SKM-1 (cell line): ENCODE results near the gene FOXN3.
"Not testable (repeated sequence)": the region's sequence is repeated elsewhere in the genome, so short reads cannot be mapped to it uniquely, and the experiment has no call there.

ENCODE experiments used
- DNase-seq: peaks from one replicate; lab custom pipeline; 2025; ENCODE audit not compliant: unreplicated experiment; lab: John Stamatoyannopoulos, UW

Gene FOXN3

DNA sequence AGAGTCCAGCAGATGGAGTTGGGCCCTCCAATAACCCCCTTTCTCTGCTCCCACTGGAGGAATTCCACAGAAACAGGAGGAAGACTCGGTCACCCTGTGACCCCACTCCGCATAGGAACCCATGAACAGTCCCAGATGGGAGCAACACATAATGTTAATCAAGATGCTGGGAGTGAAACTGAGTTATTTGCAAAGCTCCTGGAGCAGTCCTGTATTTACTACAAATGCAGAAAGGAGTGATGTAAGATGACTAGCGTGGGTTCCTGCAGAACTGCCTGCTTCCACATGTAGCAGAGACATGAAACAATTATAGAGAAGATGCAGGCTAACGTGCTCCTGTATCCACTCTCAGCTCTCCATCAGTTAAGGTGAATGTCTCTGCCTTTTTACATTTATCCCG, 274.7 kb downstream of the FOXN3 start:
- DNase-seq = no peak

DNA sequence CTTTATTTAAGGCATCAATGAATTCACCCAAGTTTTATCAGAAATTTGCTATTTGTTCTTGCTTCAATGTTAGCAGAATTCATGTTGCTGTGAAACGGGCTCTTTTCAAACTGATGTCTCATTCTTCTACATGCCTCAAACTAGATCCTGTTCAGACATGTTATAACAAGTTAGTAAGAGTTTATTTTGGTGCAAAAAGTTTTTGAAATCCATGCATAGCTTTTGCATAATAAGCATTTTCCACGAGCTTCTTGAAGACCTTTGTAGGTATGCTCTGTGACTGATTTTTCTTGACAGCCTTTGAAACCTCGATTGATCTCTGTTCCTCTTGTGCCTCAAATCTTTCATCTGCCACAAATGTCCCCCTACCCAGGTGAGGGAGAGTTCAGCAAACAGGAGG, 275.2 kb downstream of the FOXN3 start:
- DNase-seq = no peak

DNA sequence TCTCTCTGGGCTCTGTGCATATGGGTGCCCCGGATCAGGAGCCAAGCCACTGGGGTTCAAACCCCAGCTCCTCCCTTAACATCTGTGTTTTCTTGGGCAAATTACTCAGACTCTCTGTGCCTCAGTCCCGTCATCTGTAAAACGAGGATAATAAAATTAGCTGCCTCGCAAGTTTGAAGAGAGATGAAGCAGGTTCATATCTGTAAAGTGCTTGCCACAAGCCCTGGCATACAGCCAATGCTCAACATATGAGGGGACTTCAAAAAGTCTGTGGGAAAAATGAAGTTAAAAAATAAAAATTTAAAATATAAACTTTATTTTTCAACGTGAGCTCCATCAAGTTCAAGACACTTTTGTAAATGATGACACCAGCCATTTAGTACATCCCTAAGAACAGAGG, 276.7 kb downstream of the FOXN3 start:
- DNase-seq = no peak

DNA sequence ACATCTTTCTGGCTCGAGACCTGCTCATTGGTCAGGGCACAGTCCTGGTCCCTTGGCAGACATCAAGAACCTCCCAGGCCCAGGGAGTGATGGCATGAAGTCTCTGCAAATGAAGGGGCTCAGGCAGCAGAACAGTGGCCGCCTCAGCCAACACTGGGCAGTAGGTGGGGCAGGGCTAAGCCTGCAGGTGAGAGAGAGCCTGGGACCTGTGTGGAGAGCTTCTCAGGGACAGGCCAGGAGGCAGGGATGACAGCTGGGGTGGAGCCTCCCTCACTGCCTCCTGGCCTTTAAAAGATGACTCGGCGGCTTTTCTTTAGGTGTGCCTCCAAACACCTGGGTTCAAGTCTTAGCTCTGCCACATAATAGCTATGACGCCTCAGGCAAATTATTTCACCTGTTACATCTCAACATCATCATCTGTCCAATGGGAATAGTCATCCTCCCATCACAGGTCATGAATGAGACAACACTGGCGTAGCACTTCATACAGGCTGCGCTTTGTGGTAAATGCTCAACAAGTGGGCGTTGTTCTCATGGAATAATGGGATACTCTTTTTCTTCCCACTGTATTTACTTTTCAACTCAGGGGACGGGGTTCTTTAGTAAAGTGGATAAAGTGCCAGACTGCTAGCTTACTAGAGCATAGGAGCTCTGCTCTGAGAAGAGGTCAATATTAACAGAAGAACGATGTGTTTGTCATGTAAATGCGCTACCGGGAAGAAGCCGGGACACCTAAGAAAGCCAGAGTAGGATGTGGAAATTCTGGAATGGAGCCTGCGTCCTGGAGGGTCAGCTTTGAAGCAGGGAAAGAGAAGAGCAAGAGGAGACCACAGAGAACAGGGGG, 277.4 kb downstream of the FOXN3 start:
- no peak for DNase-seq

DNA sequence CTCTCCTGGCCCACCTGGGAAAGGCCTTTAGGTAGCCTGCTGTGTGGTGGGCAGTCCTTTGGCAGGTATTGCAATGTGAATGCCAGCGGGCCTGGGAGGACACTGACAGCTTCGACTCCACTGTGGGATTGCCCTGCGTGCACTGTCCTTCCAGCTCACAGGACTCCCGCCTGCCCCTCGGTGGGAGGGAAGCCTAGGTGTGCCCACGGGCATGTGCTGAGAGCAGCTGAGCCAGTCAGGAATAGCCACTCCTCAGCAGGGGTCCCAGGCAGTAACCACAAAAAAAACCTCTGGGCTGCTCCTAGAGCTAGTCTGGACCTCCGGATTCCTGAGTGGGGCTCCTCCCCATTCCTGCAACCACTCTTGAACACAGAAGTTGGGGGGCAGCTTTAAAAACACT, 278.2 kb downstream of the FOXN3 start:
- no peak for DNase-seq

DNA sequence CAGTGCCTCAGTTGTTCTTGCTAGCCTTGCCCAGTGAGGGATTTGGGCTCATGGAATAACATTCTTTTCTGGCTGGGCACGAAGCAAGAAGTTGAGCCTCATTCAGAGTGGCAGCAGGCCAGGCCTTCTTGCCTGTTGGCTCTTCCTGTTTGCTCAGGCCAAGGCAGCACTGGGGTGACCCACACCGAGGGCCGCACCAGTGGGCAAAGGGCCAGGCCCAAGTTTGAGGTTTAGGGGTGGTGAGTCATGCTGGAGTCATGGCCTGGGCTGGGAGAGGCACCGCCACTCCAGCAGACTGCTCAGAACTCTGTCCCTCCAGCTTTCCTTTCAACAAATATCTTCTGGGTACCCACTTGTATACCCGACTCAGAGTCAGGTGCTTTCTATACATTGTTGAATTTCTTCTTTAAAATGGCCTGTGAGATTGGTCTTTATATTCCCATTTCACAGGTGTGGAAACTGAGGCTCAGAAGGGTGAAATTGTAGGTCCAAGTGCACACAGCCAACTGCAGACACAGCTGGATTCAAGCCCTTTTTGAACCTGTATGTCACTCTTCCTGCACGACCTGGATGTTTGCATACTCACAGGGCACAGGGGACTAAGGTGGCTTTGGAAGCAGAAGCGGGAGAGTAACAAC, 279.4 kb downstream of the FOXN3 start:
- no peak for DNase-seq

DNA sequence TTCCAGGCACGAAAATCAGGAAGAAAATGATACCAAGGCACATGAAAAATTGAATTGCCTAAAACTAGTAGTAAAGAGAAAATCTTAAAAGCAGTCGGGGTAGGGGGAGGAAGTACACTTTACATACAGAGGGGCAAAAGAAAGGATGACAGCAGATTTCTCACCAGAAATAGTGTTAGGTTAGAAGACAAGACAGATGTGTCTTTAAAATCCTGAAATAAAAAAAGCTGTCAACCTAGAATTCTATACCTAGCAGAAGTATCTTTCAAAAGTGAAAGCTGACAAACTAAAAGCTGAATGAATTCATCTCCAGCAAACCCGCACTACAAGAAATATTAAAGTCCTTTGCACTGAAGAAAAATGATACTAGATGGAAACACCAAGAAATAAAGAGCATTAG, 280.4 kb downstream of the FOXN3 start:
- DNase-seq = no peak

DNA sequence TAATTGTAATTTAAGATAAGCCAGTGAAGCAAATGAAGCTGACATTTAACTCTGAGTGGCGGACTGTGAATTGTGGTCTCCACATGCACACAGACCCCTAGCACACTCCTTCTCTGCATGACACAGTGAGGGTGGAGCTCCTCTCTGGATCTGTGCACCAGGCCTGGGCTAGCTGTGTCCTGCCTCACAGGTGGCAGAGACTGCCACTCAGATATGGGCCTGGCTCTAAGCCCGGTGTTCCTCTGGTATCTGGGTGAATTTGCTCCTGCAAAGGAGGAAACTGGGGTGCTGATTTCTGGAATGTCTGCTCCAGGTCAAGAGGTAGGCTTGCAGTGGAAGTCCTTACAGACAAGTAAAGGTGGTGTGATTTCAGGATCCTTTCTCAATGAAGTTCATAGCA, 282.4 kb downstream of the FOXN3 start:
- no peak for DNase-seq

DNA sequence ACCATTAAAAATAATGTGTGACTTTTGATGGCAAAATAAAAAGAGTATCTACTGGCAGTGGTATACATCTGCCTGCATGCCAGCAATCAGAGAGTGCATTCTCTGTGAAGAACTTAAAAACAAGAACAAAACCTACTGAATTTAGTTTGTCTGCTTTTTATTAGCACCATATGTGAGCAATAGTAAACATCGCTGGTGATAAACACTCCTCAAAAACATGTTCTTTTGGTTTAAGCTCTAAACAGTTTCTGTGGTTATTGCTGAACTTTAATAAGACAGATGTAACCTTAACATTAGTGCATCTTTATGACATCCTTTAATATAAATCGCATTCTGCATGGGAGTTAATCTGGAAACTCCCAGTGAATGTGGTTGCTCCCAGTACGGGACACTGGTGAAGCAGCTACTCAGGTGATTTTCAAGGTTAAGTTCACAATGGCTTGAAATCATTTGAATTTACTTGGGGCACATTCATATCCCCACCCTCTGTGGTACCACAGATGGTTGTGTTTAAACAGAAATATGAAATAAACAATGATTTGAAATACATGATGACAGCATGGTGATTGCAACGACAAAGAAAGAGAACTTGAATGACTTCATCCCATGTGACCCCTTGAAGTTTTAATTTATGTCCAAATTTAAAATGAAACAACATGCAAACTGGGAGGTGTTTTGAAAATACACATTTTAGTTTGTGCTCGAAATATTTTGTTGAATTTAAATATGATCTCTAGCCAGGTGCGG, 285.9 kb downstream of the FOXN3 start:
- DNase-seq = no peak

DNA sequence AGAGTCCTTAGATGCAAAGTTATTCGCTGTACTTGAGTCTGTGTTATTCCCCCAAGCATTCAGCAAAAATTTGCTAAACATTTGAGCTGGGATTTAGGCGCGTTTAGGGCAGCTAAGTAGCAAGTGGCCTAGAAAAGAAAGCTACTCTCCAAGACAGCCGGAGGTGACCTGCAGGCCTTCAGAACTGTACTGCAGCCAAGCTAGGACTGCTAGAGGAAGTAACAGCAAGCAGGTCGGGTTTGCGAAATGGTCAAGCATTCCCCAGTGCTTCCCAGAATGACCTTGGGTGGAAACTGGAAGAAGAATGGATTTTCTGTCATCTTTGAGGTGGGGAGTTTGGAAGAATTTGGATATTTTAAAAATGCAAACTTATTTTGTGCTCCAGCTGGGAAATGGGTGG, 287.5 kb downstream of the FOXN3 start:
- DNase-seq = no peak

DNA sequence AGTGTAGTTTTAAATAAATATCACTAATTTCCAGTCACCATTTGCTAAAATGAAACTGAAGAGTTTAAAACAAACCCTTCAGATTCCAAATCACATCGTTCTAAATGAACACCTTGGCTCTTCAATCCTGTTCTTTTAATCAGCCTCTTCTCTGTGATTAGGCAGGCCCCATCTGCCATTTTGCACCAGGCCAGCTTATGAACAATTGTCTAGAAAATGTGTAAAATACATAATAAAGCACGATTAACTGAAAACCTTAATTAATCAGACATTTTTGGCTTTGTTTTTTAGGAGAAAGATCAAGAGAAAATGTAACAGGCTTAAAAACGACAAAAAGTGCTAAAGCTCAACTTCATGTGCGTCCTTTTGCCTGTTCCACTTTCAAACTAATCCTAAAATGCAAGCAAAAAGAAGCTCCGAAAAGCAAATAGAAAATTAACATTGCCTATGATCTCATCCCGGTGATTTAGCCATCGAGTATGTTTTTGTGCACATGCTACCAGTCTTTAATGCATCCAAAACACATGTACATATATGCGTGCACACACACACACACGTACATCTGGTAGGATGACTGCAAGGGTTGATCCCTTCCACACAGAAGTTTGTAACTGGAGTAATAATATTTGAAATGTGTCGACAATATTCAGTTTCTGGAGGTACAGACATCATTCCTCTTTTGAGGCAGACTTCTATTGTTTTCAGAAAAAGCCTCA, 288.6 kb downstream of the FOXN3 start:
- DNase-seq = no peak

DNA sequence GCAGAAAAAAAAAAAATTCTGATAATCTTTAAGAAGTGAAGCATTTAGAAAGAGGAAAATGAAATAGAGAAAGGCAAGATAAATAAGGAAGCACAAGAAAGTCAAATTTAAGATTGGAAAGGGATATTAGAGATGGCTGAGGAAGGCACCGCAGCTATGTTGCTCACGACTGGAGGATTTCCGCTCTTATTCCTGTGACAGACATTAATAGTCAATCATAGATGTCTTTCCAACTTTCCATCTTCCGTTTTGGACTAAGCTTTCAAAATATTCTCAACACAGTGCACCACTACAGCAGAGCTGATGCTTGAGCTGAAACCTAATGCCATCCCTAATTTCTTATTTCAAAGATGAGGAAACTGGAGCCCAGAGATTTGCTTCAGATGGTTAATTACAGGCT, 290.6 kb downstream of the FOXN3 start:
- DNase-seq = no peak

DNA sequence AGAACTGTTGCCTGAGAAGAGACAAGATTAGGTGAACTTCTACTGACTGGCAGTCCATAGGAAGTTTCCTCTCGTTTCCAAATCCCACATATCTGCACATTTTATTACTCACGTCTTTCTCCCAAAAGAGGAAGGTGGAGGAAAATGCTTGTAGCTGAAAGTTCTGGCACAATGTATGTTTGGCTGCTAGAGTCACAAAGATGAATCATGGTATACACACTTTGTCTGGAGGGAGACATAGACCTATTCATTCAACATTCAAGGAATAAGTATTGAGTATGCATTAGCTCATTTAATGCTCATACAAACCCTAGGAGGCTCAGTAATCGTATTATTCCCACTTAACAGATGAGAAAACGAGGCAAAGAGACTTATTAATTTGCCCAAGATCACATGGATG, 291.8 kb downstream of the FOXN3 start:
- no peak for DNase-seq

DNA sequence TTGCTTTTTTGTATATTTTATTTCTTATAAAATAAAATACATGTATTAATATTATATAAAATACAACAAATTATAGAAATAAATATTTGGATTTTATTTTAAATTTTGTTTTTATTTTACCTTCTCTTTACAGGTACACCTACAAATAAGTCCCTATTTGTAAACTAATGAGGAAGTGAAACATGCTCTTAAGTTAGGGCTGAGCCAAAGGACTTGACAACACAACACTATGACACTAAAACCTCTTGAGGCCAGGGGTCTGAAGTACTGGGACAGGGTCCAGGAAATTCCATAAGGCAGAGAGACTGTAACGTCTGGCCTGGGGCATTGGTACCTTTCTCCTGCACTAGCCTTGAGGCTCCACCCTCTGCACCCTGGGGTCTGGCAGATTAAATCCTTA, 293.2 kb downstream of the FOXN3 start:
- DNase-seq = no peak

DNA sequence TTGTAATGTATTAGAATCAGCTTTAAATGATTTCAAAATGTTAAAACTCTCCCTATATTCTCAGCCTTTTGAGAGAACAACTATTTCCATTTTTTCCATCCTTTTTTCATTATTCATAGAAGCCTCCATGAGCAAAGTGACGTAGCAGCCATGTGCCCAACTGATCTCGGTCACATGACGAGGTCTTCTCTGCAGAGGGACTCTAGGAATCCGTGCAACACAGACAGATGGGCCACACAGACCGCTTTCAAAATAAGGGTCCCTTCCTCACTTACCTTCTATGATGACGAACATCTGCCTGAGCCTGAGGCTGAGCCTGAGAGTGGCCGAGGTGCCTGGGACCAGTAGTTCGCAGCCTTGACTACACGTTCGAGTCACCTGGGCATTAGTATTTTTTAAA, 293.8 kb downstream of the FOXN3 start:
- DNase-seq = no peak

DNA sequence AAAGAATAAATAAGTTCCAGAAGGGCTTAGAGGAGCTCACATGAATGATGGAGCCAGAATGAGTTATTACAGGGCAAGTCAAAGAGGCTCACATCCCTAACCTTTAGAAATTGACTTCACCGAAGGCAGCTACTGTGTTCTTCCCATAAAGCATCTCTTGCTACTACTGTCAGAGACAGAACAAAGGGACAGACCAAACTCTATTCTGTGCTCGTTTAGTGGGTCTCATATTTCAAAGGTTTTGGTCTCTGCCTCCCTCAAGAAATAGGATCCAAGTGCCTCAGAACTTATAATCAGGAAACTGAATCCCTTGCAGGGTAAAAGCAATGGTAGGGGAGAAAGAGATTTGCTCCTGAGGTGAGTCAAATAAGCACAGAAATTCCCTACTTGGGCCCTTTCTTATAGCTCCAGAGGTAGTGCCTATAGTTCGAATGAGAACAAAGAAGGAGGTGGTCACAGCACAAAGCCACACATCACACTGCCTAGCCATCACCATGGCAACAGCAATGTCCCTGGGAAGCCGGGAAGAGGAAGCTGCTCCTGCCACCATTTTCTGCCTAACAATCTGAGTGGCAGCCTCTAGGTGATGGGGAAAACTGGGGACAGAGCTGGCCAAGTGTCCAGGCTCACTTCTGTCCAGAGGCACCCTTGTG, 294.9 kb downstream of the FOXN3 start:
- DNase-seq = no peak

DNA sequence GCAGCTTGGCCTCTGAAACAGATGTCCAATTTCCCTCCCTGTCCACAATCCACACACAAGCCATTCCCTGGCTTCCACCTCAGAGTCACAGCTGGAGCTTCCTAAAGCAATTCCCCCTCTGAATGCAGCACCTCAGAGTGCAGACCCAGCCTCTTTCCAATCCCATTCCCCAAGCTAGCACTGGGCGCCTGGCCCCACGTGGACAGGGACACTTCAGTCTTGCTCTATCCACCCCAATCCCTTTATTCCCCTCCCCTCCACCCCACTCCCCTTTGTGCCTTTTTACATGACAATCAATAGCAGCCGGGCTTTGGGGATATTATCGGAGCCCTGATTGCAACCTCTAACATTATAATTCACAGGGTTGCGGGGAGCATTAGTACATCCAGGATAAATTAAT, 300.0 kb downstream of the FOXN3 start:
- no peak for DNase-seq

DNA sequence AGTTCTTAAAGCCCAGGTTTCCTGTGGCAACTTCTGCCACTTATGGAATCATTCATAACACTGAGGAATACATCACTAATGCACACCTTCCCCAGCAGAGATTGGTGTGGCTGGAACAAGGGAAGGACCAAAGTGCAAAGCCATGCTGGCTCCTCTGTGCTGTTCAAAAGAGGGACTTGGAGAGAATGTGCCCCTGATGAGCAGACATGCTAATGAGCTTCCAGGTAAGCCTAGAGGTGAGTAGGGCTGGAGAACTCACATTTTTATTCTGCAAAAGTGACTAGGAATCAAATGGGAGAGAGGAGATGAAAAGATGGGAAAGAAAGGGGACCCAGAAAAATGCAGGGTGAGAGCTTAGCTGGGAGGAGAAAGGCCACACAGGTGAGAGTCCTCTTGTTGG, 302.9 kb downstream of the FOXN3 start:
- DNase-seq = no peak

DNA sequence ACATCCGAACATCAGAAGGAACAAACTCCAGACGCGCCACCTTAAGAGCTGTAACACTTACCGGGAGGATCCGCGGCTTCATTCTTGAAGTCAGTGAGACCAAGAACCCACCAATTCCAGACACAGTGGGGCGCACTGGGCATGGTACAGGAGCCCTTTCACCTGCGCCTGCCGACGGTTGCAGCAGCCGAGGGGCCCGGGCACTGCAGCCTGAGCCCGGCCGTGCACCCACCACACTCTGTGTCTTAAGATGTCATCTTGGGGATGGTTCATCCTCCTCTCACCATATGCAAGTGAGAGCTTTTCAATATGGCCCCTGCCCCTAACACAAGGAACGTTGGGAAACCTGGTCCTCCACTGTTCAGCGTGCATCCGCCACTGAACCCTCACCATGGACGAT, 304.3 kb downstream of the FOXN3 start:
- DNase-seq = no peak

DNA sequence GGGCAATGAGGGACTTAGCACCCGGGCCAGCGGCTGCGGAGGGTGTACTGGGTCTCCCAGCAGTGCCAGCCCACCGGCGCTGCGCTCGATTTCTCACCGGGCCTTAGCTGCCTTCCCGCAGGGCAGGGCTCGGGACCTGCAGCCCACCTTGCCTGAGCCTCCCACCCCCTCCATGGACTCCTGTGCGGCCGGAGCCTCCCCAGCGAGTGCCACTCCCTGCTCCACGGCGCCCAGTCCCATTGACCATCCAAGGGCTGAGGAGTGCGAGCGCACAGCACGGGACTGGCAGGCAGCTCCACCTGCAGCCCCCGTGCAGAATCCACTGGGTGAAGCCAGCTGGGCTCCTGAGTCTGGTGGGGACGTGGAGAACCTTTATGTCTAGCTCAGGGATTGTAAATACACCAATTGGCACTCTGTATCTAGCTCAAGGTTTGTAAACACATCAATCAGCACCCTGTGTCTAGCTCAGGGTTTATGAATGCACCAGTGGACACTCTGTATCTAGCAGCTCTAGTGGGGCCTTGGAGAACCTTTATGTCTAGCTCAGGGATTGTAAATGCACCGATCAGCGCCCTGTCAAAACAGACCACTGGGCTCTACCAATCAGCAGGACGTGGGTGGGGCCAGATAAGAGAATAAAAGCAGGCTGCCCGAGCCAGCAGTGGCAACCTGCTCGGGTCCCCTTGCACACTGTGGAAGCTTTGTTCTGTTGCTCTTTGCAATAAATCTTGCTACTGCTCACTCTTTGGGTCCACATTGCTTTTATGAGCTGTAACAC, 305.1 kb downstream of the FOXN3 start:
- not testable (repeated sequence) for DNase-seq
